Lower leg skin (tissue), 4 donors: ENCODE results near the gene TIMM10B. TPM values are rescaled to one million over a fixed set of nuclear protein-coding genes. Genes with fewer than 3 reads are reported as not detected.
A peak's percentile ranks its signal among the peaks of the same experiment; 100 is the strongest.

Experiments
- DNase-seq, 2 donors: peaks; one replicate each; pipeline ENCODE4 v3.0.0-alpha.2; 2019; ENCODE audit warnings: low spot score in 2 of 2
- H3K4me3 ChIP-seq: fragments of 200-600 bp; sonication (generic); 2 replicates; pipeline ENCODE4 v1.5.1; 2017; ENCODE audit warnings: mild to moderate bottlenecking, low read depth; ENCODE audit not compliant: poor library complexity, severe bottlenecking
- POLR2A ChIP-seq, 2 donors: fragments of 450-650 bp; IDR thresholded peaks; one replicate each; pipeline ENCODE4 v1.6.1; 2016 to 2017; ENCODE audit warnings: antibody characterized with exemption in 2 of 2, mild to moderate bottlenecking in 1 of 2, moderate library complexity in 1 of 2
- WGBS, 2 donors: methylation state at CpG; one replicate each; pipeline ENCODE4 v1.1.5; 2018; 5-methylcytosine and 5-hydroxymethylcytosine counted together
- intact Hi-C: fragments of 100-400 bp; cut with DNase I; formaldehyde crosslinking; loops from one replicate; pipeline ENCODE4 v1.15.0; 2023; ENCODE audit warnings: low total_unique reads
- total RNA-seq, 4 donors: library from RNA; depleted of rRNA; stranded (reverse); fragments of >200 nt; gene quantifications; one replicate each; pipeline ENCODE4 v1.1.0, GENCODE V29; 2016
- TF ChIP-seq, protein P1 (sequence below), 3 donors: fragments of 450-650 bp; IDR thresholded peaks; one replicate each; pipeline ENCODE4 v1.5.1; 2016; ENCODE audit warnings: antibody characterized with exemption in 3 of 3, mild to moderate bottlenecking in 3 of 3, moderate library complexity in 2 of 3

Gene TIMM10B
- total RNA-seq, 4 donors from 2014 or later: 20.1 to 28.0 (median 21.9) TPM

DNA sequence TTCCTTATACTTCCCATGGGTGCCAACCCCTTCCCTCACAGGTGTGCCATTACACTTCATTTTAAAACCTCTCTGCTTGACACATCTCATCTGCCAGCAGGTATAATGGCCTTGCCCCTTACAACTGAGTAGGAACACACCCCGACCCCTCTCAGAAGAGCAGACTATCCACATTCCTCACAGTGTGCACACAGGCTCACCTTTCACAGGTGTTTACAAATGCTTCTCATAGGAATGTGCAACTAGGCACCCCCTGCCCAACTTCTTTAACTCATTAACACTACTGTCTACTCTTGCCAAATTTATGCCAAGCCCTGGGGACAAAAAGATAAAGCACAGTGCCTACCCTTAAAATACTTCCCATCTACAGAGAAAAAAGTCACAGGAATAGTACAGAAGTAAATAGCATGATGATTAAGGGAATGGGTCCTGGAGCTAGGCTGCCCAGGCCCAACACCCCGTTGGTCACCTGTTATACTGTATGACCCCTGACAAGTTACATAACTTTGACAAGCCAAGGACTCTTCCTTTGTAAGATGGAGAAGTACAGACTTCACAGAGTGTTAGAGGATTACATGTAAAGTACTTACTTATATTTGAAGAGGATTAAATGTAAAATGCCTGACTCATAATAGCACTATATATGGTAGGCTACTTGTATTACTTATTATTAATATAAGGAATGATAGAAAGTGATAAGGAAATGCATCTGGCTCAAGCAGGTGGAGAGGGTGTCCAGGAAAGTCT, 22.8 kb upstream of the TIMM10B start:
- intact Hi-C loops: no loop called here
- H3K4me3 ChIP-seq: no peak overlapping the region
- TF ChIP-seq, protein P1, sequence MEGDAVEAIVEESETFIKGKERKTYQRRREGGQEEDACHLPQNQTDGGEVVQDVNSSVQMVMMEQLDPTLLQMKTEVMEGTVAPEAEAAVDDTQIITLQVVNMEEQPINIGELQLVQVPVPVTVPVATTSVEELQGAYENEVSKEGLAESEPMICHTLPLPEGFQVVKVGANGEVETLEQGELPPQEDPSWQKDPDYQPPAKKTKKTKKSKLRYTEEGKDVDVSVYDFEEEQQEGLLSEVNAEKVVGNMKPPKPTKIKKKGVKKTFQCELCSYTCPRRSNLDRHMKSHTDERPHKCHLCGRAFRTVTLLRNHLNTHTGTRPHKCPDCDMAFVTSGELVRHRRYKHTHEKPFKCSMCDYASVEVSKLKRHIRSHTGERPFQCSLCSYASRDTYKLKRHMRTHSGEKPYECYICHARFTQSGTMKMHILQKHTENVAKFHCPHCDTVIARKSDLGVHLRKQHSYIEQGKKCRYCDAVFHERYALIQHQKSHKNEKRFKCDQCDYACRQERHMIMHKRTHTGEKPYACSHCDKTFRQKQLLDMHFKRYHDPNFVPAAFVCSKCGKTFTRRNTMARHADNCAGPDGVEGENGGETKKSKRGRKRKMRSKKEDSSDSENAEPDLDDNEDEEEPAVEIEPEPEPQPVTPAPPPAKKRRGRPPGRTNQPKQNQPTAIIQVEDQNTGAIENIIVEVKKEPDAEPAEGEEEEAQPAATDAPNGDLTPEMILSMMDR (IDR thresholded peaks at IDR 0.05): no peak
- TF ChIP-seq POLR2A (IDR thresholded peaks at IDR 0.05): no peak
- no peak for DNase-seq
- WGBS, 2 donors: 69 to 85% methylated on average over 2 of the region's 2 CpGs

DNA sequence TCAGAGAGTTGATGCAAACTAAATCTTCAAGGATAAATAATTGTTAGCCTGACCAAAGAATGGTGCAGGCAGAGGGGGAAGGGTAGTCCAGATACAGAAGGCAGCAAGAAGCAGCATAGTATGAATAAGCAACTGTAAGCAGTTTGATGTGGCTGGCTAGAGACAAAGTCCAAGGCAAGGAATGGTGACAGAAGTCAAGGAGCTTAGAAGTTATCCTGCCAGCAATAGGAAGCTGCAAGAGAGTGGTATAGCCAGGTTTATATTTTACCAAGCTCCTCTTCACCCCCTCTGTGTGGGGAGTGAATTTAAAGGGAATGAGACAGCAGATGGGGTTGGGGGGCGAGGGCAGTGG, 22.2 kb upstream of the TIMM10B start:
- no peak for DNase-seq
- H3K4me3 ChIP-seq: no peak overlapping the region
- intact Hi-C loops: no loop called here
- WGBS, 2 donors: 79 to 87% methylated on average over 1 of the region's 1 CpG
- TF ChIP-seq, protein P1 (IDR thresholded peaks at IDR 0.05): no peak
- TF ChIP-seq POLR2A (IDR thresholded peaks at IDR 0.05): no peak

DNA sequence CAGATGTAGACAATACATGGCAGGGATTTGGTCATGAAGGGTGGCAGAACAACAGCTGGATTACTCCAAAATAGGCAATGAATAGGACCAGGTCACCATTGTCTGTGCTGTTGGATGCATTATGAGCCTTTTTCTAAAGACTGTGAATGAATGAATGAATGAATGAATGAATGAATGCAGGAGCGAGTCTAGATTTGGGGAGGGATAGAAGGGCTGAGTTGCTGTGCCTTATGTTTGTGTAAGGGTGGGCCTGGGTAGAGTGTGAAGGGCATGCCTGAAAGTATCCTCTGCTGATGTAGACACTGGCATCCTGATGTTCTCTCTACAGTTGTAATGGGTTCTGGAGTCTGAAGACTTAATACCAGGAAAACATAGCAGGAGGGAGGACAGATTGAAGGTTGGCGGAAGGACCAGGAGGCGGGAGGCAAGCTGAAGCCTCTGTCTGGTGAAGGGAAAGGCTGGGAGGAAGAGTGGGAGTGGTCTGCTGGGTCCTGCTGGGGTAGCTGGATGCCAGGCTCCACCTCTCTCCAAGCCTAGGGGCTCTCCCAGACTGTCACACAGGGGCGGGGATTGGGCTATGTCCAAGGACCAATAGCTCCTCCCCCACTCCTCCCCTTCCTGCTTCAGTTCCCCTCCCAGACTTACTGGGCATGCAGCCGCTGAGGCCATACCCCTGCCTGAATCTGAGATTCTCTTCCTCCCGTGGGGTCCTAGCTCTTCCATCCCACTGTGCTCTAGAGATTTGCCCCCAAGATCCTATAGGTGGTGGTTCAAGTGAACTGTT, 12.4 kb upstream of the TIMM10B start:
- no peak overlapping the region for H3K4me3 ChIP-seq
- TF ChIP-seq, protein P1 (IDR thresholded peaks at IDR 0.05): no peak
- TF ChIP-seq POLR2A (IDR thresholded peaks at IDR 0.05): no peak
- intact Hi-C loops: no loop called here
- DNase-seq: peak; percentile 86 to 97
- WGBS, 2 donors: 24 to 36% methylated on average over 6 of the region's 6 CpGs

DNA sequence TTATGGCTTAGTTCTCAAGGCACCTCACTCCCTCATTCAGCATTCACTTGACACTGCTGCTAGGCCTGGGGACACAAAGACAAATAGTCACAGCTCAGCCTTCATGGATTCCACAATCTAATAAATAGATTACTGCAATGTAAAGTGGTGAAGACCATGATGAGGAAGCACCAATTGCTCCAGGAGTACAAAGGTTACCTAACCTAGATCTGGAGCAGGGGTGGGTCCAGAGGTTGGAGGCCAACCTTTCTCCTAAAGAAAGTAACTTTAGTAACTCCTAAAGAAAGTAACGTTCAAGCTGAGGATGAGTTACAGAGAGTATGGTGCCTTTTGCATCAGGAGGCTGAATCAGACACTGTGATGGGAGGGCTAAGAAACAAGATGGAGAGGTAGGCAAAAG, 11.7 kb upstream of the TIMM10B start:
- no peak overlapping the region for H3K4me3 ChIP-seq
- intact Hi-C loops: no loop called here
- WGBS, 2 donors: 94 to 96% methylated on average over 1 of the region's 1 CpG
- TF ChIP-seq, protein P1 (IDR thresholded peaks at IDR 0.05): no peak
- no peak for TF ChIP-seq POLR2A (IDR thresholded peaks at IDR 0.05)
- no peak for DNase-seq

DNA sequence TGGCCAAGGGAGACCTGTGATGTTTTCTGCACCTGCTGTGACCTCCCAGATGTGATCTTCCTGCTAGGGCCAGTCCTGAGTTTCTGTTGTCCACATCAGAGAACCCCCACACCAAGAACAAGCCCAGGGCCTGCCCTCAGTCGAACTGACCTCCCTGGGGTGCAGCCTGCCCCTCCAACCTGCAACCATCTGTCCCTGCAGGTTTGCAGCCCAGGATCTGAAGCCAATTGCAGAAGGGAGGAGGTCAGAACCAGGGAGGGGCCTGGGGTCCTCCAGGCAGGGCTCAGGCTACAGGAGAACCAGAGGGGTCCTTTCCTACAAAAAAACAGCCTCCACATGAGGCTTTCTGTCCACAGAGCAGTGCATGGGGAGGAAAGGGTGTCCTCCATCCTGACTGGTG, 8.4 kb upstream of the TIMM10B start:
- 50 to 75% methylated on average over 1 of the region's 1 CpG for WGBS, 2 donors
- TF ChIP-seq POLR2A (IDR thresholded peaks at IDR 0.05): no peak
- TF ChIP-seq, protein P1 (IDR thresholded peaks at IDR 0.05): no peak
- no peak overlapping the region for H3K4me3 ChIP-seq
- intact Hi-C loops: no loop called here
- DNase-seq: no peak
